HG03354 (cell line): ENCODE results near the gene PLEKHF1.
A peak's percentile ranks its signal among the peaks of the same experiment; 100 is the strongest.
"Not testable (repeated sequence)": the region's sequence is repeated elsewhere in the genome, so short reads cannot be mapped to it uniquely, and the experiment has no call there.

ENCODE experiments used
- ATAC-seq: cut with Tn5 transposase; IDR thresholded peaks from one replicate; pipeline ENCODE4 v1.9.1; 2021; ENCODE audit warnings: mild to moderate bottlenecking; ENCODE audit not compliant: unreplicated experiment, poor library complexity, severe bottlenecking

The PLEKHF1 gene

DNA sequence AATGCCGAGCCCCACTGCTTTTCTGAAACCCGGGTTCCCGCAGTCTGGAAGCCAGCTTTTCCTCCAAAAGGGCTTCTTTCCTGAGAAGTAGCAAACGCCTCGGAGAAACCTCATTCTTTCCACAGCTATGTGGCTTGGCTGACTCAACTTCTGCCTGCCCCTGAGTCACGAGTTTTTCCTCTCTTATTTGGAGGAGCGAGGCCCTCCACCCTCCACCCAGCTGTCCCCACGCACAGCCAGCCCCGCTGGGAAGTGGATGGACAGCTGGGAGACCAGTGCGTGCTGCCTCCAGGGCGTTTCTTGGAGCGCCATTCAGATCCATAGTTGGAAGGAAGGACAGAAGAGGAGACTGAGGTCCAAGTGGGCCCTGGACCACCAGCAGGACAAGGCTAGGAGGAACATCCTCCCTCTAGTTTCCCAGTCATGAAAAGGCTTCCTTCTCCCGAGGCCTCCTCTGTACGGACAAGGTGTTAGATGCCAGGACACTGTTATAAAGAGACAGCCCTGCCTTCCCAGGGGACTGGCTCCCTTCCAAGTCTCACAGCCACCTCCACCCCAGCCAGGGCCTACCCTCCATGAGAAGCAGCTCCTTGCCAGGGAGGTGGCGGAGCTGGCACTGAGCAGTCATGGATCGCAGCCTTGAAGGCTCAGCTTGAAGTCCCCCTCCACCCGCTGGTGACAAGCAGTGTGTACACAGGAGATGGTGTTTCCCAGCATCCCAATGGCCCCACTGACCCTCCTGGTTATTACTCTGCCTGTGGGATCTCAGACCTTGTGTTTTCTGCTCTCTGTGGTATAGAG, 2.5 kb upstream of the PLEKHF1 start:
- ATAC-seq: no peak

DNA sequence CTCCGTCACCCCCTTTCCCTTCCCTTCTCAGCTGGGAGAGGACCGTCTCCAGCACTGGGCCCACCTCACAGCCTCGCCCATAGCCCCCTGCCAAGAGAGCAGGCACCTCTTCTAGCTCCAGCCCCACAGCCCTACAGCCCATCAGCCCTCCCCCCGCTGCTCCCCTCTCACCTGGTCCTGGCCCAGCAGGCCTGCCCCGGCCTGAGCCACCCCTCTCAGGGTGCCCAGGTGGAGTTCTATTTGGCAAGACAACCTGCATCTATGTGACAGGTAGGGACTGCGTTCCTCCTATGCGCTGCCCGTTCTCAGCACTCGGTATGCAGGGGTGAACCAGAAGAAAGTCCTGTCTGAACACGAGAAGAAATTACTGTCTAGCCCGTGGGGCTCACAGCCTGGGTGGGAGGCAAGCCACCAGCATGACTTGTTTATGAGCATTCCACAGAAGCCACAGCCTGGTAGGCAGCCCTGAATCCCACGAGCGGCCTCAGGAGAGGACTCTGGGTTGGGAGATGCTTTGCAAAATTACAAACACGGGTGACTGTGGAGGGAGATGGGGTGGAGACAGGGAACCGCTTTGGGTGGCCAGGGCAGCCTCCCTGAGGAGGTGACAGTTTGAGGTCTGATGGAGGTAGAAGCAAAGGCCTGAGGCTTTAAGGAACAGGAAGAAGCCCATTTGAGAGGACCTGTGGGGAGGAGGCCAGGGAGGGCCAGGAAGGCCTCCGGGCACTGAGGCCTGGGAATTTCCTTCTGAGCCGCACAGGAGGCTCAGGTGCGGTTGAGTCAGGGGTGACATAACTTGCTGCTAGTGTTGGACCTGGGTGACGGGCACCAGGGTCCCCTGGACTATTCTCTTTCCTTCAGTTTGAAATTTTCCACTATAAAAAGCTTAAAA, 1.2 kb upstream of the PLEKHF1 start:
- no peak for ATAC-seq

DNA sequence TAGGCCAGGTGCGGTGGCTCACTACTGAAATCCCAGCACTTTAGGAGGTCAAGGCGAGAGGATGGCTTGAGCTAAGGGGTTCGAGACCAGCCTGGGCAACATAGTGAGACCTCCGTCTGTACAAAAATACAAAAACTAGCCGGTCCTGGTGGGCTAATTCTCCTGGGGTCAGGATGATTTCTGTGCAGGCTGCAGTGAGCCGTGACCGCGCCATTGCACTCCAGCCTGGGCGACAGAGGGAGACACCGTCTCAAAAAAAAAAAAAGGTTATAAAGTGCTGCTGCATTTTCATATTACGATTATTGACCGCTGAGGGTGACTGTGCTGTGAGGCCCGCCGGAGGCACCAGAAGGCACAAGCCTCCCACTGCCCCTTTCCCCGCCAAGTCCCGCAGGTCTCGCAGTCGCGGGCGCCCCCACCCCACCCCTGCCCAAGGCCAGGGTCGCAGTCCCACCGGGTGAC, 477 bp upstream of the PLEKHF1 start:
- ATAC-seq: peak; percentile 35

DNA sequence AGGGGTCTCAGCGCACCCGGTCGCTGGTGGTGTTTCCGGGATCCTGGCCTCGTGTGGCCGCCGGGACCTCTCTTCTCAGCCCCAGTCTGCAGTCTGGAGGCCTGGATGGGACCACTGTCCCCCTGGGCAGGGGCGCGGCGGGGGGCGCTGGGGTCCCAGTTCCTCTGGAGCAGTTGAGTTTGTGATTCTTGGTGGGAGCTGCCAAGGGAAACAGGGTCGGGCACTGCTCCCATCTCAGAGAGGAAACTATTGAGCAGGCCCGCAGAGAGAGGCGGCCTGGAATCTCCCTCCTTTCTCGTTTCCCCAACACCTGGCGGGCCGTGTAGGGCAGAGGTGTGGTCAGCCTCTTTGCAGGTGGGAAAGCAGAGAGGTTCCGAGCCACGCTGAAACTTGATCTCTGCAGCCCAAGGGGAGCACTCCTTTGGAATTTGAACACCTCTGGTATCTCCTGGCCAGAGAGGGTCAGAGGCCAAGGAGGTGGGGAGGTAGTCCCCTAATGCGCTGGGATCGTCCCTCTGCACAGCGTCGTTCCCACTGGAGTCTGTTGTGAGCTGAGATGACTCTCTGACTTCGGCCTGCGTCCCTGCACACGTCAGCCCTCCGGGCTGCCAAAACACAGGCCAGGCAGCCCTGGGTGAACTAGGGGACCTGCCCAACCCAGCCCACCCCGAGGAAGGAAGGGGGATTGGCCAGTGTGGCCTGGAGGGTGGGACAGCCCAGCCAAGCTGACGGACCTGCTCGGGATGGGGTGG, 741 bp downstream of the PLEKHF1 start:
- peak; percentile 23 for ATAC-seq

DNA sequence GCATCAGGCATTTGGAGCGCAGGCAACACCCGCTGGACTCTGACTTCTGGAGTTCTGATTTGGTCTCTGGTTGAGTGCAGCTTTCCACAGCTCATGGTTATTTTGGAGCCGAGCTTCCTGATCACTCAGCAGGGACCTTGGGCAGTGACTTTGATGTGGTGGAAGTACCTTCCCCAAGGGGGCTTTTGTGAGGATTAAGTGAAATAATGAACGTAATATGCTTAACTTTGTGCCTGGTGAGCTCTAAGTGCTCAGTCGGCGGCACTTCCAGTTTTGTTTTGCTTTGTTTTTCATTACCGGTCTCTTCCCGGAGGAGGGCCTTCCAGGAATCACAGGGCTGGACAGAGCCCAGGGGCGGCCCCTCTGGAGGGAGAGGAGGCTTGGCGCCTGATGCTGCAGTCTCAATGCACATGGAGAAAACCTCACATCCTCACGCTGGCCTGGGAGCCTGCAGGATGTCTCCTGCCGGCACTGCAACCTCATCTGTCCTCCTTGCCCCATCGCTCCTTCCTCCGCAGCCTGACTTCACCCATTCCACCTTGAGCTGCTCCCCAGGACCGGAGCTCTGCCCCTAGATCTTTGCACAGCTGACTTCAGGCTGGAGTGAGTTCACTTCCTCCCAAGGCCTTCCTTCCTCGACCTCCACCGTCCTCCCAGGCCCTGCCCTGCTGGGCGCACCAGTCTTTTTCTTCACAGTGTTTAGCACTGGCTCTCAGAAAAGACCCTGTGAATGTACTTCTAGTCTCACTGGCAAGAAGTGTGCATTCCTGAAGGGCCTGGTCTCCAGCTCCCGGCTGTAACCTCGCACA, 1.5 kb downstream of the PLEKHF1 start:
- no peak for ATAC-seq

DNA sequence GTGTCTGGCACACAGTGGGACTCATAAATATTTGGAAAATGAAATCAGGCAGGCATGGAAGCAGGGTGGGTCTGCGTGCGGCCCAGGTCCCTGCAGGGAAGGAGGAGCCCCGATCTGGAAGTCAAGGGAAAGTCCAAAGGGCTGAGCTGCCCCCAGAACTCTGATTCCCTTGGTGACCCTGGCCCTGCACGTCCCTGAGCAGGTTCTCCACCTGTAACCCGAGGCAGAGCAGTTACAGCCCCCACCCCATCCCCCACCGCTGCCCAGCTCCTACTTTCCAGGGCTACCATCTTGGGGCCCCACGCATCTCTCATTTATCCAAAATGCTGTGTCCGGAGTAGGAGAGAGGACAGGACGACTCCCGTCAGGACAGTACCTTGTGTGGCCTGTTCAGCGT, 2.1 kb downstream of the PLEKHF1 start:
- no peak for ATAC-seq

DNA sequence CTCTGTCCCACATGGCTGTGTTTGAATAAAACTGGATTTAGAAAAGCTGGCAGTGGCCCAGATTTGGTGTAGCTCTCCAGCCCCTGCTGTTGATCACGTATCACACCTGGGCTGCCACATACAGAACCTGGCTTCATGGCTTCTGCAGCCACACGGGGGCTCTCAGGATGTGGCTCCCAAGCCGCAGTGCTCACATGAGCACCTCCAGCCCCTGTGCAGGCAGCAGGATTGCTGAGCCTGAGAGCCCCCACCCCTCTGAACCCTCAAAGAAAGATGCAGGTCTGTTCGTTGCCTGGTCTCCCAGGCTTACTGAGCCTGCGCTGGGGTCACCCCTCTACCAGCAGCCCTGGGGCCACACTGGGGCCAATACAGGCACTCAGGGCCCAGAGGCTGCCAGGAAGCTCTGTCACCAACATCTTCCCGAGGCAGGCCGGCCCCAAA, 2.7 kb downstream of the PLEKHF1 start:
- no peak for ATAC-seq

DNA sequence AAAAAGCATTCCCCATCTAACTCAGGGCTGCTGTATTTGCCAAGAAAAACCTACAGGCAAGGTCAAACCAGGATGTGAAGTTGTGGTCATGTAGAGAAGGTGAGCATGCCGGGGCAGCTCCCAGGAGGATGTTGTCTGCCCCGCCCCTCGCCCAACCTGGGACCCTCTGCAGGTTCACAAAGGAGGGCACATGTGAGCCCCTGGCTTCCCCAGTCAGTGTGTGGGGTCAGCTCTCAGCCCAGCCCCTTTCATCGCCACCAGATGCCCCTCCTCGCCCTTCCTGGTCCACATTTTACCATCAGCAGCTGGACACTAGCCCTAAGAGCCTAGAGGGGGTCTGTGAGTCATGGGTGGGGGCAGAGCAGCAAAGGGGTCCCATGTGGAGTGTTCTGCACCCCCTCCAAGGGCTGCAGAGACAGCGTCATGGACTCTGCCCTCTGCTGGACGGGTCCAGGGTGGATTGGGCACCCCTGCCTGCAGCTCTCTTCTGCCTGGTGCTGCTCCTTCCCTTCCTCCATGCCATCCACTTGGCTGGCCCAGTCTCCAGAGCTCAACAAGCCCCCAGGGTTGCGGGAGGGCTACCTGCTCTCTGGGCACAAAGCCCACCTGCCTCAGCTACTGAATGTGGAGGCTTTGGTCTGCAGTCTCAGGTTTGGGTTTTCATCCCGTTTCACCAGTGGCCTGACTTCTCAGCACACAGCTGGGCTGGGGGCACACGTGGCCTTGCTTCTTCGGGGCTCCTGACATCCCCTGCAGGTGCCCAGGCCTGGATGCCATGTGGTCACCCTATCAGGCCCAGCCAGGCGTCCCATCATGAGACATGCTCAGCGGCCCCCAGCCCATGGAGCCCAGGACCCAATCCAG, 3.7 kb downstream of the PLEKHF1 start:
- ATAC-seq: no peak

DNA sequence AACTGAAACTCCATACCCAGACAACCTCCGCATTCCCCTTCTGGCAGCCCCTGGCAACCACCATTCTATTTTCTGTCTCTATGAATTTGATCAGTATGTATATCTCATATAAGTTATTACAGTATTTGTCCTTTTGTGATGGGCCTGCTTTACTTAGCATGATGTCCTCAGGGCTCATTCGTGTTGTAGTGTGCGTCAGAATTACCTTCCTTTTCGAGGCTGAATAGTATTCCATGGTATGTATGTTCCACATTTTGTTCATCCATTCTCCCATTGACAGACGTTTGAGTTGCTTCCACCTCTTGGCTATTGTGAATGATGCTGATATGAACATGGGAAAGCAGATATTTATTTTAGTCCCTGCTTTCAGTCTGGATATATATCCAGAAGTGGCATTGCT, 5.0 kb downstream of the PLEKHF1 start:
- no peak for ATAC-seq

DNA sequence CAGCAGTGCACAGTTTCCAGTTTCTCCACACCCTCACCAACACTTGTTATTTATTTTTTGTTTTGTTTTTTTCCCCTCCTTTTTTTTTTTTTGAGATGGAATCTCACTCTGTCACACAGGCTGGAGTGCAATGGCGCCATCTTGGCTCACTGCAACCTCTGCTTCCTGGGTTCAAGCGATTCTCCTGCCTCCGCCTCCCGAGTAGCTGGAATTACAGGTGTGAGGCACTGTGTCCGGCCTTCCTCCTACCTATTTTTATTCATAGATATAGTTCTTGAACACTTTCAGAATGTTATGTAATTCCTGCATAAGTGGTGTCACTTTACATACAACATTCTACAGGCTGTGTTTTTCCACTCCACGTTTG, 5.7 kb downstream of the PLEKHF1 start:
- ATAC-seq: not testable (repeated sequence)

DNA sequence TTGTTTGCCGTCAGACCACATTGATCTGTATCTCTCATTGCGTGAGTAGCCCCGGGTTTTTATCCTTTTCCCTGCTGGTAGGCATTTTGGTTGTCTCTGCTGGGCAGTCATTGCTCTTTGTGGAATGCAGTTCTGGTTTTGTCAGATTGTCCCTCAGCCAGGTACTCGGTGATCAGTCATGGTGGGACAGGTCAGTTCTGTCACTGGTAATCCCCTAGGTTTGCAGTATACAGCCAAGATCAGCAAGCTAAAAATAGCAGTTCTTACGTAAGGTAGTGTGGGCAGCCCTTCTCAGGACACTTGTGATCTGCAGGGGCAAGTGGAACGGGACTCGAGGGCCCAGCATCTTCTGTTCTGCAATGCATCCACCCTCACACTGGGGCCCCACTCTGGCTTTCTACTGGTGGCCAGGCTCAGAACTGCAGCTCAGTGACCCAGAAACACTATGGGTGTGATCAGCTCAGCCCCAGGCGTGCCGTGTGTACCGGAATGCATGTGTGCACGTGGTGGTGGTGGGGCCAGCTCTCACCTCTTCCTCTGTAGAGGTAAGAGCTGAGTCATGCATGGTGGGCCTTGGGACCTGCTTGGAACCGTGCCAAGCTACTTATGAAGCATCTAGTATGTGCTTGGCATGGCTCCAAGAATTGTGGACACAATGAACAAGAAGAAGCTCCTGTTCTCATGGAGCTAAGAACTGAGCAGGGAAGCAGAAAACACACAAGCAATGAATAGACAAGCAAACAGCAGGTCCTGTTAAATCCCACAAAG, 6.3 kb downstream of the PLEKHF1 start:
- ATAC-seq: peak; percentile 85

DNA sequence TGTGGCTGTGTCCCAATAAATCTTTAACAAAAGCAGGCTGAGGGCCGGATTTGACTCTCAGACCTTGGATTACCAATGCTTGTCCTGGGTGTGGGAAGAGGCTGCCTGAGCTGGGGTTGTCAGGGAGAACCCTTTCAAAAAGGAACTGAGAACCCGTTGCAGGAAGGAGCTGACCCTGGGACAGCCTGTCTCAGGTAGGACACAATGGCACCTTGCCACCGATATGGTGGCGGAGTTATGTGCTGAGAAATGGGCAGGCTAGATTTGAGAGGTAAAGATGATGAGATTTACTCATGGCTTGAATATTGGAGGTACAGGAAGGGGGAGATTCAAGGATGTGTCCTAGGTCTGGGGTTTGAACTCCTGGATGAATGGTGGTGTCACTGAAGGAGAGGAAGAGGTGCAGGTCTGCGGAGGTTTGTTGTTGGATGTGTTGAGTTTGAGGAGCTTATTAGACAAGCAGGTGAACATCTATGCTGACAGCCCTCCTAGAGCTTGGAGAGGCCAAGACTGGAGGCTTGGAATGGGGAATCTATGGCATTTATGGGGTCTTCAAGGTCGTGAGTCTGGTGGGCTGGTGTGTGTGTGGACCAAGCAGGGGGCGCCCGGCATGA, 7.2 kb downstream of the PLEKHF1 start:
- no peak for ATAC-seq

DNA sequence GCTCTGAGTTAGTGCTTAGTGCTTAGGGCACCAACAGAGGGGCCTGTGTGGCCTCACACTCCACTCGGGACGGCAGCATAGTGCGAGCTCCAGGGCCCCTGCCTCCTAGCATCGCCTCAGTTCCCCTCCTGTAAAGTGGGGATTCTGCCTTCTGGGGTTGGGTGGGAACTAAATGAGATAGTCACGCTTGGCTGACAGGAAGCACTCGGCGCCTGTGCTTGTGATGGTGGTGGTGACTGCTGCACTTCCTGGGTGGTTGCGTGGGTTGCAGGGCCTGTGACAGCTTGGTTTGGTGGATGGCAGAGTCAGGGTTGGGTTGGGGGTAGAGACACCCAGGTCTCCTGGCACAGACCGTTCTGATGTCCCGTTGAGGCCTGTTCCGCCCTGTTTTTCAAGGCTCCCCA, 7.7 kb downstream of the PLEKHF1 start:
- no peak for ATAC-seq

DNA sequence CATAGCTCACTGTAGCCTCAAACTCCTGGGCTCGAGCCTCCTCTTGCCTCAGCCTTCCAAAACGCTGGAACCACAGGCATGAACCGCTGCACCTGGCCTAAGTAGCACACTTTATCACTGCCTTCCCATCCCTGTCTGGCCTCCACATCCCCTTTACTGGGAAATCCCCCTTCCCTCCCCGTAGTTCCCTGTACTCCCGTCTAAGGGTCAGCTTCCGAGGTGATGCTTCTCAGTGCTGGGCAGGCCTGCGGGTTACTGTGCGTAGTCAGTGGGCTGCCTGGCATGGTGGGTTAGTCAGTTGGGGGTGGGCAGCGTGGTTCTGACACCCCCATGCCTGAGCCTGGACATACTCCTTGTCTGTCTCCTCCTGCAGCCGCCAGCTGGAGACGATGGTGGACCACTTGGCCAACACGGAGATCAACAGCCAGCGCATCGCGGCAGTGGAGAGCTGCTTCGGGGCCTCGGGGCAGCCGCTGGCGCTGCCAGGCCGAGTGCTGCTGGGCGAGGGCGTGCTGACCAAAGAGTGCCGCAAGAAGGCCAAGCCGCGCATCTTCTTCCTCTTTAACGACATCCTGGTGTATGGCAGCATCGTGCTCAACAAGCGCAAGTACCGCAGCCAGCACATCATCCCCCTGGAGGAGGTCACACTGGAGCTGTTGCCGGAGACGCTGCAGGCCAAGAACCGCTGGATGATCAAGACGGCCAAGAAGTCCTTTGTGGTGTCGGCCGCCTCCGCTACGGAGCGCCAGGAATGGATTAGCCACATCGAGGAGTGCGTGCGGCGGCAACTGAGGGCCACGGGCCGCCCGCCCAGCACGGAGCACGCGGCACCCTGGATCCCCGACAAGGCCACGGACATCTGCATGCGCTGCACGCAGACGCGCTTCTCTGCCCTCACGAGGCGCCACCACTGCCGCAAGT, 8.4 kb downstream of the PLEKHF1 start:
- no peak for ATAC-seq

DNA sequence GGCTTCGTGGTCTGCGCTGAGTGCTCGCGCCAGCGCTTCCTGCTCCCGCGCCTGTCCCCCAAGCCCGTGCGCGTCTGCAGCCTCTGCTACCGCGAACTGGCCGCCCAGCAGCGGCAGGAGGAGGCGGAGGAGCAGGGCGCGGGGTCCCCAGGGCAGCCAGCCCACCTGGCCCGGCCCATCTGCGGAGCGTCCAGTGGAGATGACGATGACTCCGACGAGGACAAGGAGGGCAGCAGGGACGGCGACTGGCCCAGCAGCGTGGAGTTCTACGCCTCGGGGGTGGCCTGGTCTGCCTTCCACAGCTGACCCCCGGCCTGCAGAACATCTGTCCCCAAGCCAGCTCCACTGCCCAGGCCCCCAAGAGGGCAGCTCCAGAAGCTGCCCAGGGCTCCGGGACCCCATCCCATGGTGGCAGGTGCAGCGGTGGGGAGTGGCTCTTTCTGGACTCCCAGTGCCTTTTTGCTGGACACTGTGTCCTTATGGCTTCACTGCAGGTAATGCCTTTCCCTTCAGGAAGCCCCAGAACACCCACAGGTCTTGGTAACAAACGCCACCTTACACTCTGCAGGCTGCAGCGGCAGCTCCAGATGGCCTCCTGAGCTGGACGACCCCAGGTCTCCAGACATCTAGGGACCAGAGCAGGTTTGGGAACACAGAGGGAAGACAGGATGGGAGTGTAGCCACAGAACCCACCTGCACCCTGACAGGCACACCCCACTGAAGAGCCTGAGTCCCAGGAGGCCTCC, 9.3 kb downstream of the PLEKHF1 start:
- ATAC-seq: no peak
